ENCODE results near the gene ATXN2L. TPM values are rescaled to one million over a fixed set of nuclear protein-coding genes. Genes with fewer than 3 reads are reported as not detected.
"Not testable (repeated sequence)": the region's sequence is repeated elsewhere in the genome, so short reads cannot be mapped to it uniquely, and the experiment has no call there.

ATXN2L gene
- total RNA-seq, 1 donor from 2014 or later, result 16.4 TPM

- DNase-seq (ENCODE audit: low read depth in 2 of 2), result no peak
Measured at GRCh38 chr16:28837672-28838557, 15.1 kb downstream of the ATXN2L start.

GRCh38 chr16:28838558-28838918 lies 15.7 kb downstream of the ATXN2L start:
- no peak for DNase-seq (ENCODE audit: low read depth in 2 of 2)

GRCh38 chr16:28839004-28839639 lies 16.3 kb downstream of the ATXN2L start:
- no peak for DNase-seq (ENCODE audit: low read depth in 2 of 2)

GRCh38 chr16:28839899-28840298 lies 17.1 kb downstream of the ATXN2L start:
- no peak for DNase-seq (ENCODE audit: low read depth in 2 of 2)

- DNase-seq (ENCODE audit: low read depth in 2 of 2), result no peak
Measured at GRCh38 chr16:28842696-28843095, 19.9 kb downstream of the ATXN2L start.

GRCh38 chr16:28843766-28844165 lies 21.0 kb downstream of the ATXN2L start:
- DNase-seq (ENCODE audit: low read depth in 2 of 2), result no peak

GRCh38 chr16:28844226-28844885 lies 21.6 kb downstream of the ATXN2L start:
- no peak for DNase-seq (ENCODE audit: low read depth in 2 of 2)

DNA sequence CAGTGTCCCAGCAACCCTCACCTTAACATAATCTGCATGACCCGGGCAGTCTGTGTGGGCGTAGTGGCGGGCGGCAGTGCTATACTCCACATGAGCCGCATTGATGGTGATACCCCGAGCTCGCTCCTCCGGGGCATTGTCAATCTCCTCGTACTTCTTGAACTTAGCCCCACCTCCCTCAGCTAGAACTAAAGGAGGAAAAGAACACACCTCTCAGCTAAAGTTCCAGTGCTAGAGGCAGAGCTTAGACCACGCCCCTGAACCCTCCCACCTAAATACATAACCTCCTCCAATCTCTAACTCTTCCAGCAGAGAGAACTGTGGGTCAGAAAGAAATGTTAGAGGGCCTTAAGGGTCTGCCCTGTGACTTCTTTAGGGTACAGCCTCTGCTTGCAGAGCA lies 22.5 kb downstream of the ATXN2L start:
- peak in 1 of 2 donors; percentile 41 for DNase-seq (ENCODE audit: low read depth in 2 of 2)

GRCh38 chr16:28845761-28846079 lies 22.9 kb downstream of the ATXN2L start:
- no peak for DNase-seq (ENCODE audit: low read depth in 2 of 2)

DNA sequence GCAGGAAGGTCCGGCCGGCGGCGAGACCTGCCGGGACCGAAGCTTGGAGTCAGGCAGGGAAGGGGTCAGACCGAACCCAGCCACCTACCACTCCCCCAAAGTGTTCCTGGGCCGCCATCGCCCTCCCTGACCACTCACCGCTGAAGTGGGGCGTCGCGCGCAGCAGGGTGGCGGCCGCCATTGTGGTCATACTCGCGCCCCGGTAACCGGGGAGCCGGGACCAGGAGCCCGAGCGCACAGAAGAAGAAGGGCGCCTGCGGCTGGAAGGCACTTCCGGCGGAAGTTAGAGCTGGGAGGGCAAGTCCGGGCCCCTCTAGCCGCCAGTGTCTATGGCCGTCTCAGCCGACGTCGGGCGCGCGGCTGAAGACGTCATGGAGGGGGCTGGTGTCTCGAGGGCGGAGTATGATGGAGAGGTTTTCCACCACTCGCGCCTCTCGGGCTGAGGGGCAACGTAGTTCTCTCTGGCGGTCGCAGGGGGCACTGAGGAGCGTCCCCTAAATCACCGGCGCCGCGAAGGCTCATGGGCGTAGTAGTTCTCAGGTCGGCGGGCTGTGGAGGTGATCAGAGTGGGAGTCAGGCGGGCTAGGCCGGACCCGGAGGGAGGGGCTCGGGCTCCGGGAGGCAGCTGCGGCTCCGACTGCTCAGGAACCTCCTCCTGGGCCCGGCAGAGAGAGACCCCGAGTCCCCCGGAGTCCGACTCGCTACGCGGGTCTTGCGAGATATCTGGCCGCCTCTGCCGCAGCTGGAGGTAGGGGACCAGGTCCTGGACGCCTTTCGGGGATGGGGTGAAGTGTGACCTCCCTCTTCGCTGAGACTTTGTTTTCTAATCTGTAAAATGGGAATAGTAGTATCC lies 23.5 kb downstream of the ATXN2L start, which contains the start of gene TUFM:
Gene TUFM, minus strand, starts transcription at position 269 of the 853 bp plus-strand sequence. Its CDS starts 79 bp downstream, at position 190.
- peak; percentile 96 to 99 for DNase-seq (ENCODE audit: low read depth in 2 of 2)

DNA sequence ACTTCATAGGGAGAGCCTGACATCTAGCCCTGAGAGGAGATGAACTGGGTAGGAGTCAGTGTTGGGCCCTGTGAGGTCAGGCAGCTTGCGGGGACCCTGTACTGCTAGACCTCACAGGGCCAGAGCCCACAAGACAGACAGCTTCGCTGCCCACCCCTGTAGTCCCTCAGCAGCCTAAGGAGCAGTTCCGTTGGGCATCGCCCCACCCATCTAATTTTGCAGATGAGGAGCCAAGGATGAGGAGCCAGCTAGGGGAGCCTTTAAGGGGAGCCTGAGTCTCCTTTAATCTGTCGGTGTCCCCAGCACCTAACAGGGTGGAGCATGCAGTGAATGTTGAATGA lies 24.1 kb downstream of the ATXN2L start:
- no peak for DNase-seq (ENCODE audit: low read depth in 2 of 2)

DNA sequence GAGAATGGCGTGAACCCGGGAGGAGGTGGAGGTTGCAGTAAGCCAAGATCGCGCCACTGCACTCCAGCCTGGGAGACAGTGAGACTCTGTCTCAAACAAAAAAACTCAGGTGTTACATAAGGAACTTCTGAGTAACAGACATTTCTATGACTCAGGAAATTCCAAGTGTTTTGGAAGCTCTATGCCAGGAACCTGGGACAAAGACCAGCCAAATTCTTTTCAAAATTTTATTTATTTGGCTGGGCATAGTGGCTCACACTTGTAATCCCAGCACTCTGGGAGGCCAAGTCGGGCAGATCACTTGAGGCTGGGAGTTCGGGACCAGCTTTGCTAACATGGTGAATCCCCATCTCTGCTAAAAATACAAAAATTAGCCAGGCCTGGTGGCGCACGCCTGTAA lies 35.6 kb downstream of the ATXN2L start:
- DNase-seq (ENCODE audit: low read depth in 2 of 2), result no peak

DNA sequence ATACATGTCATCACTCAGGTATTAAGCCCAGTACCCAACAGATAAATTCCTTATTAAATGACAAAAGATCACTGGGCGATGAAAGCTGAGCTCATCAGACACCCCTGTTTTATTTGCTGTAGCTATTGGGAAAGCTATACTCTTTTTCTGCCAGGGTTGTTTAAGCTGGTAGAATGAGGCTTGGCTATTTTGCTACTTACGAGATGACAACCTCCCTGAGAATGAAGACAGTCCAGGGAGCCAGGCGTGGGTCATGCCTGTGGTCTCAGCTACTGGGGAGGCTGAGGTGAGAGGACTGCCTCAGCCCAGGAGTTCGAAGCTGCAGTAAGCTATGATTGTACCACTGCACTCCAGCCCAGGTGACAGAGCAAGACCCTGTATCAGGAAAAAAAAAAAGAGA lies 36.5 kb downstream of the ATXN2L start:
- no peak for DNase-seq (ENCODE audit: low read depth in 2 of 2)

- peak in 1 of 2 donors; percentile 51 for DNase-seq (ENCODE audit: low read depth in 2 of 2)
Measured at GRCh38 chr16:28863929-28864793, 41.4 kb downstream of the ATXN2L start.

DNA sequence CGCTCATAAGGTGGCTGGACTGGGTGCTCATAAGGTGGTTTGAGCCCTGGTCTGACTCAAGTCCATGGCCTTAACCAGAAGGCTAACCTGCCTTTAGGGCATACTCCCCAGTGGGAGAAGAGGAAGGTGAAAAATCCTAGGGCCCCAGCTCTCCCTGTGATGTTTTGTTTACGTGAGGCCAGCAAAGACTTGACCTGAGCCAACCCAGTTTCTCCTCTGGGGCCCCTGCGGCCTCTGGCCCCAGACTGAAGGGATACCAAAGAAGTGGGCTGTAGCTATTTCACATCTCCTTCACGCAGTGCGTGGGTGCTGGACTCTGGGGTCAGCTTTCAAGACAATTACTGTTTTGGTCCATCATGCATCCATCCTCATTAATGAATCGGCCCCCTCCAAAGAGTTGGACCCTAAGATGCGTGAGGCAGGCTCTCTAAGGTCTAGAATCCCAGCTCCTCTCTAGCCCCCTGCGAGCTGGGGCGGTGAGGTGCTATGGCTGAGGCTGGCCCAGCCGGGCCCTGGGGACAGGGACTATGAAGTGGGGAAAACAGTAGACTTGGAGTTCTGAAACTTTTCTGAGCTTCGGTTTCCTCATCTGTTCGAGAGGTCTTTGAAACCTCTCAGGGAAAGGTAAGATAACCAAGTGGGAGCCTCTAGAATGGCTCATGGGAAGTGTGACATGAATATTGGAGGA lies 42.3 kb downstream of the ATXN2L start:
- DNase-seq (ENCODE audit: low read depth in 2 of 2), result no peak

DNA sequence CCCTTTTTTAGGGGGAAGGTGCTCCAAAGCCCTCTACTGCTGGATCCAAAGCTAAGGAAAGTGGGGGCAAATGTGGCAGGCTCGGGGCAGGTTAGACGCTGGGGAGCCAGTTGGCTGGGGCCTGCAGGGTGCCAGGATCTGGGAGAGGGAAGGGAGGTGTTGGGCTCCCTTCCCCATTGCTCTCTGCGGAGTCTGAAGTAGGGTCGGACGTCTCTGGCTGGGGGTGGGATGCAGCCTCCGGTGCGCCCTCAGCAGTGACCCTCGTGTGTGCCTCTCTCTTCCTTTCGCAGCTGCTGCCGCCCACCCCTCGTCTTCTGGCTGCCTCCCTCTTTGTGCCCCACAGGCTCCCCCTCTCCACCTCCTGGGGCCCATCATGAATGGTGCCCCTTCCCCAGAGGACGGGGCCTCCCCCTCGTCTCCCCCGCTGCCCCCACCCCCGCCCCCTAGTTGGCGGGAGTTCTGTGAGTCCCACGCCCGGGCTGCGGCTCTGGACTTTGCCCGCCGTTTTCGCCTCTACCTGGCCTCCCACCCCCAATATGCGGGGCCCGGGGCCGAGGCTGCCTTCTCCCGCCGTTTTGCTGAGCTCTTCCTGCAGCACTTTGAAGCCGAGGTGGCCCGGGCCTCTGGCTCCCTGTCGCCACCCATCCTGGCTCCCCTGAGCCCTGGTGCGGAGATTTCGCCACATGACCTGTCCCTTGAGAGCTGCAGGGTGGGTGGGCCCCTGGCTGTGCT lies 43.1 kb downstream of the ATXN2L start:
- DNase-seq (ENCODE audit: low read depth in 2 of 2), result no peak

GRCh38 chr16:28866454-28866804 lies 43.6 kb downstream of the ATXN2L start:
- DNase-seq (ENCODE audit: low read depth in 2 of 2), result no peak

- DNase-seq (ENCODE audit: low read depth in 2 of 2), result no peak
Measured at GRCh38 chr16:28867241-28867640, 44.4 kb downstream of the ATXN2L start.

DNA sequence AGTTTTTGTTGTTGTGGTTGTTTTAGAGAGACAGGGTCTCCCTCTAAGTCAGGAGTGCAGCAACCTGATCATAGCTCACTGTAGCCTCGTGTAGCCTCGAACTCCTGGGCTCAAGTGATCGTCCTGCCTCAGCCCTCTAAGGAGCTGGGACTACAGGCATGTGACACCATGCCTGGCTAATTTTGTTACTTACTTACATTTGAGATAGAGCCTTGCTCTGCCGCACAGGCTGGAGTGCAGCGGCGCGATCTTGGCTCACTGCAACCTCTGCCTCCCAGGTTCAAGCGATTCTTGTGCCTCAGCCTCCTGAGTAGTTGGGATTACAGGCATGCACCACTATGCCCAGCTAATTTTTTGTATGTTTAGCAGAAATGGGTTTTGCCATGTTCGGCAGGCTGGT lies 44.8 kb downstream of the ATXN2L start:
- not testable (repeated sequence) for DNase-seq (ENCODE audit: low read depth in 2 of 2)

- no peak for DNase-seq (ENCODE audit: low read depth in 2 of 2)
Measured at GRCh38 chr16:28869201-28869600, 46.4 kb downstream of the ATXN2L start.
